Spinal cord (tissue), 10 donors: ENCODE results near the gene MAGI1. TPM values are rescaled to one million over a fixed set of nuclear protein-coding genes. Genes with fewer than 3 reads are reported as not detected.
A peak's percentile ranks its signal among the peaks of the same experiment; 100 is the strongest.

Experiments used
- DNase-seq, 6 donors: peaks; one replicate each; pipeline versions ENCODE4 v3.0.0 to v3.0.0-alpha.2; 2013 to 2015; ENCODE audit warnings: low spot score in 6 of 6, low read depth in 4 of 6
- H3K27ac ChIP-seq: one replicate; pipeline ENCODE4 v1.5.1; 2013; ENCODE audit warnings: low read depth, low read length, control low read depth
- H3K27me3 ChIP-seq: one replicate; pipeline ENCODE4 v1.6.1; 2013; ENCODE audit warnings: low read length; ENCODE audit not compliant: control insufficient read depth, insufficient read depth
- H3K36me3 ChIP-seq: one replicate; pipeline ENCODE4 v1.6.1; 2013; ENCODE audit warnings: low read length; ENCODE audit not compliant: control insufficient read depth, insufficient read depth
- H3K4me1 ChIP-seq: one replicate; pipeline ENCODE4 v1.6.1; 2013; ENCODE audit warnings: low read length; ENCODE audit not compliant: control insufficient read depth, insufficient read depth
- H3K4me3 ChIP-seq: one replicate; pipeline ENCODE4 v1.5.1; 2013; ENCODE audit warnings: low read depth, low read length, control low read depth
- H3K9me3 ChIP-seq: one replicate; pipeline ENCODE4 v1.6.1; 2013; ENCODE audit warnings: low read length; ENCODE audit not compliant: control insufficient read depth, insufficient read depth
- WGBS: methylation state at CpG from one replicate; pipeline ENCODE4 v1.1.5; 2013; ENCODE audit warnings: missing lambda C conversion rate; ENCODE audit not compliant: insufficient coverage; 5-methylcytosine and 5-hydroxymethylcytosine counted together
- polyA plus RNA-seq, 2 donors: library from polyadenylated mRNA; unstranded; fragments of 120-200 nt; gene quantifications; one replicate each; pipeline ENCODE4 v1.2.1, GENCODE V29; 2013; ENCODE audit not compliant: insufficient read length in 2 of 2
- total RNA-seq, 2 donors: library from RNA; depleted of rRNA in 1 of 2; stranded (reverse); fragments of 120-200 nt in 1 of 2; fragments of >200 nt in 1 of 2; gene quantifications; one replicate each; pipeline versions ENCODE4 v1.2.3 to v1.2.4, GENCODE V29; 2013 to 2014
- donor health status: healthy.

The MAGI1 gene
- total and polyA plus RNA-seq, 4 donors, result 41.5 to 86.3 (median 62.7) TPM

DNA sequence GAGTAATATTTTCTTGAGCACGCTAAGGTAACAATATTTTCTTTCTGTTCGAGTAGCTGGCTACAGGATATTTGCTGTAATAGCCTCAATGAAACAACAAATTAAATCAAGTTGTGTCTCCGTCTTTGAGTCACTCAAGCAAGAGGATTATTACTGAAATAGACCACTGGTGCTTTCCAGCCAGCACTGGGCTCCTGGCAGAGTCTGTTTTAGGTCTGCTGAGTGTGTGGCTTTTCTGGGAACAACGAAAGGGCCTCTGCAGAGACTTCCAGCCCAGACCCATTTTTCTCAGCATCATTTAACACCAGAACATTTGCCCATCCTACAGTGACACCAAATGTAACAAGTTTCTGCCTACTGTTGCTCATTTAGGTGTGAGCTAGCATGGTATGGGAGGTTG, 652.9 kb downstream of the MAGI1 start:
- WGBS, result 33% methylated on average over 1 of the region's 4 CpGs

DNA sequence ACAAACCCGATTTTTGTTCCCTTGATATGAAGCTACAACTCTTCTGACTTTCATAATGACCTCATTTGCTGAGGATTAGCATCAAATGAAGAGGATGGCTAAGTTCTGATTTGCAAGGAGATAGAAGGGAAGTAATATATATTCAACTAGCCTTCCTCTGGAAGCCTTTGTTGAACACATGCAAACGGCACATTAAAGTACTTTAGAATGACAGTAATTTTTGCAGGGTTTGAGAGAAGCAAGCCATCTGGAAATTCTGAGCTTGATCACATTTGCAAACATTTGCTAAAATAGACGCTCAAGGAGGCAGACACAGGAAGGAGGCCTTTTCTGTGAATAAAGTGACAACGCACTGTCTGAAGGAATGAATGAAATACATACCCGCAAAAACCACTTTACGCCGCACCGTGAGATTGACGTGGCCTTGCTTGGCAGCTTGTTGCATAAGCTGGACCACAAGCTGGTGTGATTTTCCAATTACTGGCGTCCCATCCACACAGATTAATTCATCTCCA, 657.2 kb downstream of the MAGI1 start:
- H3K4me1 ChIP-seq, result no peaks in the 10 kb centered on the region
- DNase-seq, result peak in 2 of 6 donors; percentile 36 to 59
- H3K36me3 ChIP-seq, result peaks cover 30% of the 10 kb centered on the region
- no peaks in the 10 kb centered on the region for H3K27me3 ChIP-seq
- H3K27ac ChIP-seq, result no peak overlapping the region
- no peaks in the 10 kb centered on the region for H3K9me3 ChIP-seq
- 95% methylated on average over 7 of the region's 10 CpGs for WGBS
- no peak overlapping the region for H3K4me3 ChIP-seq

More for the DNA sequence above, 652.9 kb downstream of the MAGI1 start:
- Histone ChIP-seq H3K9me3 (no peaks in the 10 kb centered on the region), H3K27ac (no peak overlapping the region), H3K36me3 (peaks cover 22% of the 10 kb centered on the region), H3K4me1 (no peaks in the 10 kb centered on the region), H3K27me3 (no peaks in the 10 kb centered on the region), H3K4me3 (no peak overlapping the region)
- DNase-seq, result peak in 2 of 6 donors; percentile 37 to 39

DNA sequence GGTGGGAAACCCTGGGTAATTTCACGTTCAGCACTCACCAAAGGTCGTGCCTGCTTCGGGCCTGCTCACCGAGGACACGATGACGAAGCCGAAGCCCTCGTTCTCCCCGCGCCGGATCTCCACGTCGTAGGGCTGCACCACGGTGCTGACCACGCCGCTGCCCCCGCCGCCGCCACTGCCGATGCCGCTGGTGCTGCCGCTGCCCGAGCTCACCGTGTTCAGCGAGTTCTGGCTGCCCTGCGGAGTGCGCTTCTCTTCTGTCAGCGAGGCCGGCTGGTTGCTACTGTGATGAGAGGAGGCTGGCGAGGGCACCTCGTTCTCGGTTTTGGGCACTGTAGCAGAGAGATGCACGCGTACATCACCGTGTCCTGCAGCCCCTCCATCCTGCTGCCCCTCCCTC, 659.5 kb downstream of the MAGI1 start:
- no peaks in the 10 kb centered on the region for H3K4me1 ChIP-seq
- peaks cover 35% of the 10 kb centered on the region for H3K36me3 ChIP-seq
- no peak for DNase-seq
- H3K9me3 ChIP-seq, result no peaks in the 10 kb centered on the region
- no peaks in the 10 kb centered on the region for H3K27me3 ChIP-seq
- H3K4me3 ChIP-seq, result no peak overlapping the region
- H3K27ac ChIP-seq, result no peak overlapping the region
- 97% methylated on average over 31 of the region's 35 CpGs for WGBS

DNA sequence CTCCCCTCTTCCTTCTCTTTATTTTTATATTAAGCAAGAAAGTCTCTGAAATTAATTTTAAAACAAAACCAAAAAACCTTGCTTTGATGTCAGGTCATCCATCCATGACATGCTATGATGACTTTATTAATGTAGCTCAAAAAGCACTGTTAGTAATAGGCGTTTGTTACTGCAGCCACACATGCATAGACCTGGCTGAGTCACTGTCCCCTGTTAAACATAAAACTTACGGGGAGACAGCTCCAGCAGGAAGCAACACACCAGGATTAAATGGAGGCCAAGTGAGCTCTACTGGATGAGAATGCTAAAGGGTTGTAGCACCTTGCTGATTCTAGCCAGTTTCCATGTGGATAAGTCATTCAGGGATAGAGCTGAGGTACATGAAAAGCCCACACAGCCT, 661.1 kb downstream of the MAGI1 start:
- no peak for DNase-seq
- no peaks in the 10 kb centered on the region for H3K27me3 ChIP-seq
- no peak overlapping the region for H3K4me3 ChIP-seq
- H3K9me3 ChIP-seq, result no peaks in the 10 kb centered on the region
- H3K36me3 ChIP-seq, result peaks cover 28% of the 10 kb centered on the region
- H3K27ac ChIP-seq, result no peak overlapping the region
- H3K4me1 ChIP-seq, result no peaks in the 10 kb centered on the region
- WGBS, result 88% methylated on average over 2 of the region's 2 CpGs

DNA sequence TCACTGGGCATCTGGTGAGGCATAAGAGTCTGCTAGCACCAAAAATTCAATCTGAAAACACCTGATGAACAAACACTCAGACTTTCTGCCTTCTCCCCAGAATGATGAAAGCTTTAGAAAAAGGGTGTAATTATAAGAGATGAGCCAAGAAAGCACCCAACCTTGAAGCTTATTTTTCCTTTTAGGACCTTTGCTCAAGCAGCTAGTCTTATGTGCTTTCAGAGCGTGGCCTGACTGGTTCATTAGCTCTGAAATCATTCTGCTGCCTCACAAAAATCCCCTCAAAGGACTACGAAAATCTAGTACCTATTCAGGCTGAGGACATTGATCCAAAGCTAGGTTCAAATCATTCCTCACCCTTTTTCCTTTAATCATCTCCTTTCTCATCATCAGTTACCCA, 662.3 kb downstream of the MAGI1 start:
- H3K27me3 ChIP-seq, result no peaks in the 10 kb centered on the region
- peak in 1 of 6 donors; percentile 49 for DNase-seq
- H3K36me3 ChIP-seq, result peaks cover 26% of the 10 kb centered on the region
- WGBS, result 86% methylated on average over 2 of the region's 2 CpGs
- no peaks in the 10 kb centered on the region for H3K9me3 ChIP-seq
- no peak overlapping the region for H3K27ac ChIP-seq
- no peak overlapping the region for H3K4me3 ChIP-seq
- H3K4me1 ChIP-seq, result no peaks in the 10 kb centered on the region

DNA sequence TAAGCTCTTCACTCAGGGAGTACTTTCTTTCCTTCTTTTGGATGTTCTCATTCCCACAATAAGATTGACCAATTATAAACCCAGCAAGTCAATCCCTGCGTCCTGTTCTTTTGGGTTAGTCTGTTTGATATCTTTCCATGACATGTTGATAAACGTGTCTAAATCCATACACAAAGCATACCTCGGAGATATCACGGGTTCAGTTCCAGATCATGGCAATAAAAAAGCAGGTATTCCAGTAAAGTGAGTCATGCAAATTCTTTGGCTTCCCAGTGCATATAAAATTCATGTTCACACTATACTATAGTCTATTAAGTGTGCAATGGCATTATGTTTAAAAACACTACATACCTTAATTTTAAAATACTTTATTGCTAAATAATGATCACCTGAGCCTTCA, 667.7 kb downstream of the MAGI1 start:
- Histone ChIP-seq H3K27me3 (no peaks in the 10 kb centered on the region), H3K4me1 (no peaks in the 10 kb centered on the region), H3K36me3 (peaks cover 17% of the 10 kb centered on the region), H3K9me3 (no peaks in the 10 kb centered on the region), H3K27ac (no peak overlapping the region), H3K4me3 (no peak overlapping the region)
- no peak for DNase-seq
- no CpG with 5 or more reads among the region's 4 CpGs for WGBS

DNA sequence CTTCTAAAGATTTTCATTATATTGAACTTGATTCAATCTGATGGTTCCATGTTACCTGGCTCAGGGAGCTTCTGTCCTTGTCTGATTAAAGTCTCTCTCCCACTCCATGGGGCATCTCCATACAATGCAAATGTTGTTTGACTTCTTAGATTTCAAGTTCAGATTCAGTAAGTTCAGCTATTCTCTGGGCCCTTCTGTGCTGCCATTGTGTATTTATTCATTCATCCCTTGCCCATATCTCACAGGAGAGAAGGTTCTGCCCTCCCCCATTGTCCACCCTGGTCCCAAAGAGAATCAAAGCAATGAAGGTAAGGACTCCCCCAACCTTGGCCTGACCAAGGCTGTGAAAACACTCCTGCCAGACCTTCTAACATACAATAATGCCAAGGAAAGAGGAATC, 669.9 kb downstream of the MAGI1 start:
- DNase-seq, result no peak
- Histone ChIP-seq H3K36me3 (peaks cover 12% of the 10 kb centered on the region), H3K27ac (no peak overlapping the region), H3K9me3 (no peaks in the 10 kb centered on the region), H3K27me3 (no peaks in the 10 kb centered on the region), H3K4me3 (no peak overlapping the region), H3K4me1 (no peaks in the 10 kb centered on the region)

DNA sequence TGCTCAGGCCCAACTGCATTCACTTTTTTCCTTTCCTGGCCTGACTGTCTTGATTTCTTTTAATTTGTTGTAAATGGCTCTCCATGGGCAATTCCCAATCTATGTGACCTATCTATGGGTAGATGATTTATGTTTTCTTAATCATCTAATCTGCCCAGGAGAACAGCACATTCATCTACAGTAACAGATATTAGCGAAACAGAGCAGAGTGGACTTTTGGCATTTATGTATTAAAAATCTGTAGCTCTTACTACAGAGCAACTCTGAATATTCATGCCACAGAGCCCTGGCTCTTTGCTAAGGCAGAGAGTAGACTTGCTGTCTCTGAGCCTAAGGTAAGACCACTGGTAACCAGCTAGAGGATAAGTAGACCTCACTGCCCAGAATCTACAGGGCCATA, 676.0 kb downstream of the MAGI1 start:
- no peak overlapping the region for H3K27ac ChIP-seq
- no peak overlapping the region for H3K4me3 ChIP-seq
- no peaks in the 10 kb centered on the region for H3K4me1 ChIP-seq
- no CpG with 5 or more reads among the region's 1 CpG for WGBS
- peaks cover 14% of the 10 kb centered on the region for H3K36me3 ChIP-seq
- no peak for DNase-seq
- H3K9me3 ChIP-seq, result no peaks in the 10 kb centered on the region
- no peaks in the 10 kb centered on the region for H3K27me3 ChIP-seq

DNA sequence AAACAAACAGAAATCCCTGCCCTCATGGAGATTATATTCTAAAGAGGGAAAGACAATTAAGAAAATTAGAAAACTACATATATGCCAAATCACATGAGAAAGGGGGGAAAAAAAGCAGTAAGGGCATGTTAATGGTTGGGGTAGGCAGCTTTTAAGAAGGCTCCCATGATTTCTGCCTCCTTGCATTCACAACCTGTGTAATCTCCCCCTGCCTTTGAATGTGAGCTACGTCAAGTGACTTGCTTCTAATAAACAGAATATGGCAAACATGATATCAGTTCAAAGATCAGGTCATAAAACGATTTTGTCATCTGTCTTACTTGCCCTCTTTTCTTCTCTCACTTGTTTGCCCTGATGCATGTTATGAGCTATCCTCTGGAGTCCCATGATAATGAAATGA, 677.3 kb downstream of the MAGI1 start:
- Histone ChIP-seq H3K4me1 (no peaks in the 10 kb centered on the region), H3K4me3 (no peak overlapping the region), H3K27me3 (no peaks in the 10 kb centered on the region), H3K36me3 (peaks cover 21% of the 10 kb centered on the region), H3K27ac (no peak overlapping the region), H3K9me3 (no peaks in the 10 kb centered on the region)
- DNase-seq, result no peak
- WGBS, result 89% methylated on average over 2 of the region's 2 CpGs

DNA sequence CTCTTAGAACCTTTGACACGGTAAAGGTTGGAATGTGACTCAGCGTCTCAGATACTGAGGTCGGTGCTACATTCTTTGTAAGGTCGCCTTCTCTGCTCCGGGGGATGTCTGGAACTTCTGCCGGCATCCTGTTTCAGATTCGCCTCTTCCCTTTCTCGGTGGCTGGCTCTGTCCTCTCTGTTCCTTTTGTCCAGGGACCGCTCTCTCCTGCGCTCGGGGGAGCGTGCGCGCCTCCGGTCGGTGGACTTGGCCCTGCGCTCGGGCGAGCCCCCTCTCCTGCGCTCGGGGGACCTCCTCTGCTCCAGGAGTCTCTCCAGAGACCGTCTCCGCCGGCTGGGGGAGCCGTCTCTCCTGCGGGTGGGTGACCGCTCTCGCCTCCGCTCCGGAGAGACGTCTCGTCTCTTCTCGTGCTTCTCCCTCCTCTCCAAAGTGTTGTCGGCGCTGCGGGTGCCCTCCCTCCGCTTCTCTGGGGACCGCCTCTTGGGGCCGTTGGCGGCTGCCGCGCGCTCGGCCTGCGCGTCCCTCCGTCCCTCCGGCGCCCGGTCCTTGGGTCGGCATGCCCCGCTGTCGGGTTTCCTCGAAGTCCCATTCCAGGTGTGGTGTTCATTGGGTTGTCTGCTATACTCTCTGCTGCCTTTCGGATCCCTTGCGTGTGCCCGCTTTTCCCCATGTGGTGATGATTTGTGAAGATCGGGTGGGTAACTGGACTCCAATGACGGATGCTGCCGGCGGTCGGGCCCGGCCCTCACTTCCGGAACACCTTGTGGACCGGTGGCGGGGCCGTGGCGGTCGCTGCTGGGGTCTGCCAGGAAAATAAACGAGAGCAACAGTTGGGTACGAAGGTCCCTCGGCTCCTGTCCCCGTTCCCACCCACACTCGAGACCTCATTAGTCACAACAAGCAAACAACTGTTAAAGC, 682.1 kb downstream of the MAGI1 start:
- Histone ChIP-seq H3K27ac (no peak overlapping the region), H3K4me1 (peaks cover 3% of the 10 kb centered on the region), H3K36me3 (peaks cover 14% of the 10 kb centered on the region), H3K27me3 (no peaks in the 10 kb centered on the region), H3K9me3 (no peaks in the 10 kb centered on the region), H3K4me3 (peak overlapping the region; percentile 24)
- no peak for DNase-seq
- 50% methylated on average over 70 of the region's 74 CpGs for WGBS
